GM12892 (cell line): ENCODE results near the gene BPGM.

Experiments
- DNase-seq: peaks from one replicate; pipeline ENCODE4 v3.0.0; 2011; ENCODE audit not compliant: insufficient read length
- FAIRE-seq: peaks from 2 replicates; lab custom pipeline; 2011; peaks lifted over from hg19 to GRCh38; lab: Jason Lieb, UNC
- POLR2A ChIP-seq: IDR thresholded peaks from 2 replicates; pipeline ENCODE4 v1.6.1; 2011; ENCODE audit warnings: low read depth, low read length, control low read depth
- POLR2AphosphoS5 ChIP-seq: IDR thresholded peaks from 2 replicates; pipeline ENCODE4 v1.6.1; 2011; ENCODE audit warnings: low read depth, low read length, control low read depth
- TAF1 ChIP-seq: IDR thresholded peaks from 2 replicates; pipeline ENCODE4 v1.6.1; 2011; ENCODE audit warnings: low read depth, mild to moderate bottlenecking, control low read depth, low read length, borderline replicate concordance

The BPGM gene

GRCh38 chr7:134693256-134693655 lies 46.6 kb downstream of the BPGM start:
- DNase-seq: no peak
- no peak for FAIRE-seq
- no peak for TF ChIP-seq POLR2AphosphoS5
- no peak for TF ChIP-seq POLR2A
- TF ChIP-seq TAF1: no peak

- DNase-seq (no peak), FAIRE-seq (no peak)
- TF ChIP-seq POLR2A (no peak), TAF1 (no peak), POLR2AphosphoS5 (no peak)
Observed at GRCh38 chr7:134694299-134694698, 47.6 kb downstream of the BPGM start.

GRCh38 chr7:134694767-134695166 lies 48.1 kb downstream of the BPGM start:
- no peak for TF ChIP-seq TAF1
- no peak for TF ChIP-seq POLR2A
- no peak for TF ChIP-seq POLR2AphosphoS5
- no peak for DNase-seq
- FAIRE-seq: no peak

GRCh38 chr7:134695321-134695860 lies 48.7 kb downstream of the BPGM start:
- TF ChIP-seq POLR2A (no peak), POLR2AphosphoS5 (no peak), TAF1 (no peak)
- DNase-seq: no peak
- no peak for FAIRE-seq

GRCh38 chr7:134696261-134696660 lies 49.6 kb downstream of the BPGM start:
- DNase-seq (no peak), FAIRE-seq (no peak)
- TF ChIP-seq POLR2AphosphoS5 (no peak), TAF1 (no peak), POLR2A (no peak)

- DNase-seq (no peak), FAIRE-seq (no peak)
- TF ChIP-seq TAF1 (no peak), POLR2AphosphoS5 (no peak), POLR2A (no peak)
Observed at GRCh38 chr7:134697205-134697886, 50.7 kb downstream of the BPGM start.

GRCh38 chr7:134698481-134698880 lies 51.8 kb downstream of the BPGM start:
- no peak for FAIRE-seq
- TF ChIP-seq POLR2AphosphoS5: no peak
- no peak for TF ChIP-seq TAF1
- TF ChIP-seq POLR2A: no peak
- no peak for DNase-seq

- FAIRE-seq: no peak
- no peak for TF ChIP-seq POLR2AphosphoS5
- no peak for TF ChIP-seq TAF1
- TF ChIP-seq POLR2A: no peak
- no peak for DNase-seq
Observed at GRCh38 chr7:134699021-134699818, 52.6 kb downstream of the BPGM start.

GRCh38 chr7:134699899-134700298 lies 53.2 kb downstream of the BPGM start:
- FAIRE-seq (no peak), DNase-seq (no peak)
- TF ChIP-seq TAF1 (no peak), POLR2AphosphoS5 (no peak), POLR2A (no peak)

GRCh38 chr7:134701272-134701671 lies 54.6 kb downstream of the BPGM start:
- no peak for TF ChIP-seq TAF1
- TF ChIP-seq POLR2A: no peak
- no peak for TF ChIP-seq POLR2AphosphoS5
- no peak for DNase-seq
- FAIRE-seq: no peak

GRCh38 chr7:134702366-134703240 lies 56.0 kb downstream of the BPGM start:
- DNase-seq (no peak), FAIRE-seq (no peak)
- TF ChIP-seq POLR2A: no peak
- no peak for TF ChIP-seq TAF1
- TF ChIP-seq POLR2AphosphoS5: no peak
